ENCODE measurements around the gene SPATA18. TPM values are rescaled to one million over a fixed set of nuclear protein-coding genes. Genes with fewer than 3 reads are reported as not detected.
"Not testable (repeated sequence)": the region's sequence is repeated elsewhere in the genome, so short reads cannot be mapped to it uniquely, and the experiment has no call there.

Gene SPATA18
- polyA plus RNA-seq, 6 donors from 2014 or later, result 0.11 to 2.2 (median 1.6) TPM; not detected in 1

GRCh38 chr4:52102587-52102986 lies 51.5 kb downstream of the SPATA18 start:
- no peaks in the 10 kb centered on the region for H3K4me1 Mint-ChIP-seq

DNA sequence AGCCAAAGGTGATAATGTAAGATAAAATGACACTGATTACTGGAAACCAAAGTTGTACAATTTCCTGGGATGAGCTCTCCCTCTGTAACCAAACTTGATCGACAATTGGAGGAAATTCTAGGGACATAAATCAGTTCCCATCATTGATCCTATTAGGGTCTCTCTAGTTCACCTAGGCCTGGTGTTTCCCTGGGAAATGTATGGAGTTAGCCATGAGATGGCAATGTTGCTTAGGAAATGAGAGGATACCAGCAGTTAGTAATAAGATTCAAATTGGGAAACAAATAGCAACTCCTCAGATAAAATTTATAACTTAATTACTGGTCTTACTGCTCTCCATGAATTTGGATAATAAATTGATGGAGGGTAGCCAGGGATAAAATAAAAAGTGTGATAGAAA lies 52.2 kb downstream of the SPATA18 start:
- Mint-ChIP-seq H3K27me3 (peaks cover 0 to 5% (median 0%) of the 10 kb centered on the region in 3 donors), H3K9me3 (no peaks in the 10 kb centered on the region), H3K4me3 (no peak overlapping the region), H3K4me1 (no peaks in the 10 kb centered on the region), H3K36me3 (no peaks in the 10 kb centered on the region), H3K27ac (no peak overlapping the region)
- DNase-seq, result no peak
- no peak for ATAC-seq (ENCODE audit: low read depth in 2 of 2)

More at GRCh38 chr4:52102587-52102986, 51.5 kb downstream of the SPATA18 start:
- Mint-ChIP-seq H3K4me3 (no peak overlapping the region), H3K27ac (no peak overlapping the region), H3K27me3 (peaks cover 0 to 5% (median 0%) of the 10 kb centered on the region in 3 donors), H3K9me3 (no peaks in the 10 kb centered on the region), H3K36me3 (no peaks in the 10 kb centered on the region)
- DNase-seq (no peak), ATAC-seq (ENCODE audit: low read depth in 2 of 2) (no peak)

GRCh38 chr4:52105276-52105675 lies 54.2 kb downstream of the SPATA18 start:
- H3K36me3 Mint-ChIP-seq, result no peaks in the 10 kb centered on the region
- ATAC-seq (ENCODE audit: low read depth in 2 of 2) (no peak), DNase-seq (no peak)
- peaks cover 0 to 5% (median 0%) of the 10 kb centered on the region in 7 donors for H3K9me3 Mint-ChIP-seq
- no peak overlapping the region for H3K4me3 Mint-ChIP-seq
- H3K4me1 Mint-ChIP-seq, result no peaks in the 10 kb centered on the region
- peaks cover 0 to 5% (median 0%) of the 10 kb centered on the region in 3 donors for H3K27me3 Mint-ChIP-seq
- no peak overlapping the region for H3K27ac Mint-ChIP-seq

DNA sequence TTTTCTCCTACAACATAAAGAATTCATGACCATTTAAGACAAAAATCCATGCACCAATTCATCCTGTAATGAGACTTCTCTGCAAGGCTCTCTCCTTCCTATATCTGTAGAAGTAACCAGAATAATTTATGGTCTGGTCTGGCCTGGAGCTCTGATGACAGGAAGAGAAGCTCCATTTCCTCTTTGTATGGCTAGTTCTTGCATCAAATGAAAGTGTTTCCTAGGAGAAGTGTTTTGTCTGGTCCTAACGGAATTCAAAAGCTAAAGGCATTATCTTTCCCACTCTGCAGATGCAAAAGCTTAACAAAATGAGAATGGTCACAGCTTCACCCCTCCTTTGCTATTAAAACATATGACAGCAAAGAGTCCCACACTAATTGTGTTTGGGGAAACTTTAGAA lies 55.1 kb downstream of the SPATA18 start:
- H3K9me3 Mint-ChIP-seq, result peaks cover 0 to 5% (median 0%) of the 10 kb centered on the region in 7 donors
- ATAC-seq (ENCODE audit: low read depth in 2 of 2) (no peak), DNase-seq (no peak)
- no peaks in the 10 kb centered on the region for H3K36me3 Mint-ChIP-seq
- H3K4me3 Mint-ChIP-seq, result no peak overlapping the region
- H3K27me3 Mint-ChIP-seq, result peaks cover 0 to 4% (median 0%) of the 10 kb centered on the region in 3 donors
- H3K4me1 Mint-ChIP-seq, result no peaks in the 10 kb centered on the region
- H3K27ac Mint-ChIP-seq, result no peak overlapping the region

DNA sequence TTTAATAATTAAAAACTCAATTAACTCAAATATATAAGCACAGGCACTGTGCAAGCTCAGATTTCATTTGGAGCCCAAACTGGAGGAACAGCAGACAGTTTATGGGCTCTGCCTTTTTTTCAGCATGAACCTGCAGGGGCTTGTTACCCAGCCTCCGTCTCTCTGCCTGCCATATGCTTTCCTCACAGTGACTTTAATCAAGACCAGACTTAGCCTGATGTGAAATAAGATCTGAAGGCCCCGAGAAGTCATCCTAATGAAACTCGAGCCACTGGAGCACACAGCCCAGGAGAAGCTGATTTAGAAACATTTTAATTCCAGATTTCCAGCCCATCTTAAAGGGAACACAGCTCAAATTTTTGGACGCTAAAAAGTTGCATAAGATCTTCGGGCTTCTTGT lies 55.6 kb downstream of the SPATA18 start:
- no peak for DNase-seq
- H3K9me3 Mint-ChIP-seq, result peaks cover 0 to 5% (median 0%) of the 10 kb centered on the region in 7 donors
- H3K36me3 Mint-ChIP-seq, result no peaks in the 10 kb centered on the region
- no peak for ATAC-seq (ENCODE audit: low read depth in 2 of 2)
- peak overlapping the region in 1 of 8 donors; percentile 15 for H3K4me3 Mint-ChIP-seq
- no peak overlapping the region for H3K27ac Mint-ChIP-seq
- H3K4me1 Mint-ChIP-seq, result no peaks in the 10 kb centered on the region
- no peaks in the 10 kb centered on the region for H3K27me3 Mint-ChIP-seq

DNA sequence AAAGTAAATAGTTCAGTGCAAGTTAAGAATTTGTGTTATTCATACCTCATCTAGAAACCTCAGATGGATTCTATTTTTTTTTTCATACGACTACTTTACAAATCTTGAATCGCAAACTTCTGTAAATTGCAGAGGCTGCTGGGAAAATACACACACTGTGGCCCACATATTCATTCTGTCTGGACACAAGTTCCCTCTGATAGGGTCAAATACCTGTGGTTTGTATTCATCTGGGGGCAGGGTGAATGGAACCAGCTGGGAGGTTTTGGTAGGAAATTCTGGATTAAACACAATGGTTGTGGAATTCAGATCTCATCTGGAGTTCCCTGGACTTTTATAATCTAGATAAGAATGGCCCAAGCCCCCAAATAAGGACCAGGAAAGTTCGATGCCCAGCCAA lies 56.2 kb downstream of the SPATA18 start:
- Mint-ChIP-seq H3K27me3 (no peaks in the 10 kb centered on the region), H3K4me1 (no peaks in the 10 kb centered on the region), H3K4me3 (no peak overlapping the region), H3K9me3 (peaks cover 0 to 5% (median 0%) of the 10 kb centered on the region in 7 donors), H3K36me3 (no peaks in the 10 kb centered on the region), H3K27ac (no peak overlapping the region)
- ATAC-seq (ENCODE audit: low read depth in 2 of 2) (no peak), DNase-seq (no peak)

DNA sequence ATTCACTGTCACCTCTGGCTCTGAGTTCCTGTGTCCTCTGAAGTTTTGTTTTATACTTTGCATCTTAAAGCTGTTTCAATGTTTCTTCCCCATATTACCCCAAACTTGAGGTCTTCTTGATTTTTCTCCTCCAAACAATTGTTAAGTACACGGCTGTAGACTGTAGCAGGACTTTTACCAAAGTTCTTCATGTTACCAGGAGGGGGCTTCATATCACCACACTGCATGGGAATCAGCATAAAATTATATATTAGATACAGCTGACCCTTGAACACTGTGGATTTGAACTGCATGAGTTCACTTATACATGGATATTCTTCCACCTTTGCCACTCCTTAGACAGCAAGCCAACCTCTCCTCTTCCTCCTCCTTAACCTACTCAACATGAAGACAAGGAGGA lies 56.6 kb downstream of the SPATA18 start:
- Mint-ChIP-seq H3K36me3 (no peaks in the 10 kb centered on the region), H3K4me3 (no peak overlapping the region), H3K27me3 (no peaks in the 10 kb centered on the region), H3K4me1 (no peaks in the 10 kb centered on the region), H3K9me3 (peaks cover 0 to 5% (median 0%) of the 10 kb centered on the region in 7 donors), H3K27ac (no peak overlapping the region)
- DNase-seq (no peak), ATAC-seq (ENCODE audit: low read depth in 2 of 2) (no peak)

DNA sequence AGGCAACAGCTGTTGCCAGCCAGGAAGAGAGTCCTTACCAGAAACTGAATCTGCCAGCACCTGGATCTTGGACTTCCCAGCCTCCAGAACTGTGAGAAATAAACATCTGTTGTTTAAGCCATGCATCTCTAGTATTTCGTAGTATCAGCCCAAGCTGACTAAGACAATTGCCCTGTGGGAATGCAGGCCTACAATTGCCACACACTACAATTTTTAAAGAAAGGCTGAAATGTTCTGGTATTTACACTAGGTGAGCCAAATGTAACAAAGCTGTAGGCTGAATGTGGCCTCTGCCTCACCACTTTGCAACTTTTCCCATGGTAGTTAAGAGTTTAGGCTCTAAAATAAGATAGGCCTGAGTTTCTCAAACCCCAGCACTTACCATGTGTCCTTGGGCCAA lies 59.1 kb downstream of the SPATA18 start:
- Mint-ChIP-seq H3K4me1 (no peaks in the 10 kb centered on the region), H3K27ac (no peak overlapping the region), H3K27me3 (no peaks in the 10 kb centered on the region), H3K4me3 (no peak overlapping the region), H3K36me3 (no peaks in the 10 kb centered on the region), H3K9me3 (peaks cover 0 to 5% (median 0%) of the 10 kb centered on the region in 7 donors)
- no peak for ATAC-seq (ENCODE audit: low read depth in 2 of 2)
- no peak for DNase-seq

GRCh38 chr4:52111995-52112394 lies 60.9 kb downstream of the SPATA18 start:
- H3K4me3 Mint-ChIP-seq, result no peak overlapping the region
- ATAC-seq (ENCODE audit: low read depth in 2 of 2) (no peak), DNase-seq (no peak)
- no peak overlapping the region for H3K27ac Mint-ChIP-seq
- H3K4me1 Mint-ChIP-seq, result no peaks in the 10 kb centered on the region
- no peaks in the 10 kb centered on the region for H3K36me3 Mint-ChIP-seq
- no peaks in the 10 kb centered on the region for H3K27me3 Mint-ChIP-seq
- H3K9me3 Mint-ChIP-seq, result peaks cover 0 to 5% (median 0%) of the 10 kb centered on the region in 7 donors

- DNase-seq (no peak), ATAC-seq (ENCODE audit: low read depth in 2 of 2) (no peak)
- H3K4me1 Mint-ChIP-seq, result no peaks in the 10 kb centered on the region
- H3K27ac Mint-ChIP-seq, result no peak overlapping the region
- no peaks in the 10 kb centered on the region for H3K27me3 Mint-ChIP-seq
- H3K4me3 Mint-ChIP-seq, result no peak overlapping the region
- H3K36me3 Mint-ChIP-seq, result no peaks in the 10 kb centered on the region
- peaks cover 0 to 5% (median 0%) of the 10 kb centered on the region in 7 donors for H3K9me3 Mint-ChIP-seq
Observed at GRCh38 chr4:52112411-52112810, 61.3 kb downstream of the SPATA18 start.

- Mint-ChIP-seq H3K9me3 (peaks cover 0 to 8% (median 0%) of the 10 kb centered on the region in 7 donors), H3K27ac (no peak overlapping the region), H3K4me3 (no peak overlapping the region), H3K36me3 (no peaks in the 10 kb centered on the region), H3K4me1 (no peaks in the 10 kb centered on the region), H3K27me3 (peaks cover 0 to 3% (median 0%) of the 10 kb centered on the region in 3 donors)
- no peak for DNase-seq
- ATAC-seq (ENCODE audit: low read depth in 2 of 2), result no peak
Observed at GRCh38 chr4:52116641-52117040, 65.5 kb downstream of the SPATA18 start.

DNA sequence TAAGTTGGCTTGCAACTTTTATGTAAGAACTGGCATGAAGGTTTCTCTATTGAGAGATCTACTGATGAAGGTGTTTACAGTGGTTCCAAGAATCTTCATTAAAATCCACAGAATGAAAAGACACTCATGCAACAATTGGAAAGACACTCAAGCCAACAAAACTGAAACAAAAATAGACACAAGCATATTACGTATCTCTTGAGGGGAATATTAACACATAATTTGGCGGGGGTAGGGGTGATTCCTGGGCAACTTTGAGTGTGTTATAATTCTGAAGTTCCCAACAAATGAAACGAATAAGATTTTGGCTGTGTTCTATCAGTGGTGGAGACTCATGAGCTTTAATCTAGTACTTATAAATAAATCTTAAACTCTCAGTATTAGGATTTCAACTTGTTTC lies 75.1 kb downstream of the SPATA18 start:
- Mint-ChIP-seq H3K27me3 (peaks cover 0 to 23% (median 0%) of the 10 kb centered on the region in 3 donors), H3K27ac (no peak overlapping the region), H3K4me3 (no peak overlapping the region), H3K9me3 (peaks cover 0 to 8% (median 5%) of the 10 kb centered on the region in 7 donors), H3K4me1 (no peaks in the 10 kb centered on the region), H3K36me3 (no peaks in the 10 kb centered on the region)
- ATAC-seq (ENCODE audit: low read depth in 2 of 2) (no peak), DNase-seq (no peak)

- Mint-ChIP-seq H3K4me3 (no peak overlapping the region), H3K4me1 (no peaks in the 10 kb centered on the region), H3K9me3 (peaks cover 0 to 8% (median 3%) of the 10 kb centered on the region in 7 donors), H3K27ac (no peak overlapping the region), H3K27me3 (peaks cover 0 to 18% (median 0%) of the 10 kb centered on the region in 3 donors), H3K36me3 (no peaks in the 10 kb centered on the region)
- no peak for ATAC-seq (ENCODE audit: low read depth in 2 of 2)
- DNase-seq, result no peak
Observed at GRCh38 chr4:52126966-52127365, 75.9 kb downstream of the SPATA18 start.

- no peak overlapping the region for H3K4me3 Mint-ChIP-seq
- ATAC-seq (ENCODE audit: low read depth in 2 of 2) (no peak), DNase-seq (no peak)
- H3K27me3 Mint-ChIP-seq, result peaks cover 0 to 9% (median 0%) of the 10 kb centered on the region in 3 donors
- H3K27ac Mint-ChIP-seq, result no peak overlapping the region
- no peaks in the 10 kb centered on the region for H3K4me1 Mint-ChIP-seq
- peaks cover 0 to 9% (median 3%) of the 10 kb centered on the region in 7 donors for H3K9me3 Mint-ChIP-seq
- H3K36me3 Mint-ChIP-seq, result no peaks in the 10 kb centered on the region
Observed at GRCh38 chr4:52135171-52135570, 84.1 kb downstream of the SPATA18 start.

GRCh38 chr4:52137152-52137551 lies 86.0 kb downstream of the SPATA18 start:
- not testable (repeated sequence) for DNase-seq; ATAC-seq (ENCODE audit: low read depth in 2 of 2); H3K27ac Mint-ChIP-seq; H3K27me3 Mint-ChIP-seq; H3K4me3 Mint-ChIP-seq; H3K36me3 Mint-ChIP-seq; H3K4me1 Mint-ChIP-seq
- peaks cover 0 to 15% (median 5%) of the 10 kb centered on the region in 7 donors for H3K9me3 Mint-ChIP-seq

All from naive B cell (primary cell).